SIG-M5 treated with dmso at 0.1 percent for 504 hours (cell line): ENCODE data around the gene GSE1.
A peak's percentile ranks its signal among the peaks of the same experiment; 100 is the strongest.

Experiments
- DNase-seq: peaks from one replicate; lab custom pipeline; 2025; ENCODE audit not compliant: unreplicated experiment; lab: John Stamatoyannopoulos, UW

GSE1 gene

DNA sequence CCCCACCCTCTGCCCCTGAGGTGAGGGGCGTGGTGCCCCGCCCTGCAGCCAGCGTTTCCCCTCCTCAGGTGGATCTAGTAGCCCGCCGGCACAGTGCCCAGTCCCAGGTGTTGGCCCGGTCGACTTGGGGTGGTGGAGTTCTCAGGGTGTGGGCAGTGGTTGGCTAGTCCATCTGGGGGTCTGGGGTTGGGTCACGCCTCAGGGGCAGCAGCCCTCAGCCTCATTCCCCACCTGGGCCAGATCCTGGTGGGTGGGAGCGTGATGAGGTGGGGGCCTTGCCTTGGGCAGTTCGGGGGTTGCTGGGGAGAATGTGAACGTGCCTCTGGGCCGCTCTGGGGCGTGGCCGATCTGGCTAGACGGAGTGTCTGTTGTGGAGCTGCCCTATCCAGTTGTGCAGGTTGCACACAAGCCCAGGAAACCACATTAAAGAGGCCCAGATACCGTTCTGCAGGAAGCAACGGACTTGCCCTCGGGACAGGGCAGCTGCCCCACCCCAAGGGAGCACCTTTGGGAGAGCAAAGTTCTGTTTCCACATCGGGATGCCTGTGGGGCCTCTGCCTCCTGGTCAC lies 32.0 kb downstream of the GSE1 start:
- peak; percentile 40 for DNase-seq

DNA sequence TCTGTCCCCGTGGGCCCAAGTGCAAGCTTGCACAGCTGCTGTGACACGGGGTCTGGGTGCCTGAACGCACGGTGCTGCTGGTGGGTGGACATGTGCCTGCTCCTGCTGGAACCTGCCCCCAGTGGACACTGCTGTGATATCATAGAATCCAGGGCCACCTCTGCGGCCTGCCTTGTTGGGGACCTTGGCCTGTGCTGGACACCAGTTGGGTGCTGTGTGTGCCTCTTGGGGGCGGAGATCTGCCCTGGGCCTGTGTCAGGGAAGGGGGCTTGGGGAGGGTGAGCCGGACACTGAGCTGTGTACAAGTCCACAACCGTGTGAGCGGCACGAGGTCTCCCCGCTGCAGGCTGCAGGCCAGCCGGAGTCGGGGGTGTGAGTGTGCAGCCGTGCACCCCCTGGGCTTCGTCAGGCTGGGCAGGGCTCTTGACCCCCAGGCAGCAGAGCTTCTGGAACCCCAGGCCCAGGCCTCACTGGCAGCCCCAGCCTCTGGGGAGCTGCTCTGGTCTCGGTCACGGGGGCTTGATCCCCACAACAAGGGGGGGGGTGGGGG lies 33.3 kb downstream of the GSE1 start:
- no peak for DNase-seq

- no peak for DNase-seq
These were observed 33.9 kb downstream of the GSE1 start for GRCh38 chr16:85646976-85647375.

GRCh38 chr16:85648070-85648714 lies 35.1 kb downstream of the GSE1 start:
- DNase-seq: no peak

DNA sequence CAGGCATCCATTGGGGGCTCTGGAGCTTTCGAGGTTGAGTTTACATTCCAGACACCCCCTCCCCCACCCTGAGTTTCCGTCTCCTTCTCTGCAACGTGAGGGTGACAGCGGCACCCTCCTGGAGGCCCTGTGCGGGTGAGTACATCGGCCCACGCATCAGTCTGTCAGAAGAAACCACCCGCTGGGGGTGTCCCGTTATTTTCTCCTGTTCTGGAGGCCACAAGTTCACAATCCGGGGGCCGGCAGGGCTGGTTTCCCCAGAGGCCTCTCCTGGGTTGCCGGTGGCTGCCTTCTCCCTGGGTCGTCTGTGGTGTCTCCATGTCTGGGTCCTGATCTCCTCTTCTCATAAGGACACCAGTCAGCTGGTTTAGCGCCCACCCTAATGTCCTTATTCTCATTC lies 35.7 kb downstream of the GSE1 start:
- DNase-seq: no peak

DNA sequence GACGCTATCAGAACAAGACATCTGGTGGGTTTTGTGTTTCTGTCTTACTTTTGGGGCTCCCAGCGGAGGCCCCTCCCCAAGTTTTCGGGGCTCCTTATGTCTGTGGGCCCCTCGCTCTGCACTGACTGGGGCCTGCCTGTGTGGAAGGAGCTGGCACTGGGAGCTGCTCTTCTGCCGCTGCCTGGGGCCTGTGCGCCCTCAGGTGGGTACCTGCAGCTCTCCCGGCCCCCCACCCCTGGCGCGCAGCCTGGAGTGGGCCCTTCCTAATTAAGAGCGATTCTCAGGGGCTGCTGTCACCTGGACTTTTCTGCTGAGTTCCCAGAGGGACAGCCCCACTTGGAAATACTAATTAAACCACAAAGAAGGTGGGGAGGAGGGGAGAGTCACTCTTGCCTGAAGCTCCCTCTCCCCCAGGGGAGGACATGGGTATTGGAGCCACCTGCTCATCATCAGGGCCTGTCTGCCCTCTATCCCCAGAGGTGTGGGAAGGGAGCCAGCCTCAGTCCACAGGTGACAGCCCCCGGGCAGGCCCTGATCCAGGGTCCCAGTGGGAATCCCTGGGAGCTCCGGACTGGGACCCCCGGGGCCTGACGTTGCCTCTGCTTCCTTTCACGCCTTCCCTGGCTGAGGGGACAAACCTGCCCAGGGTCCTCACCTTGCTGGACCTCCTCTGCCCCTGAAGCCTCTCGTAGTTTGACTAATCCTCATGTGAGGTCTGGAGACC lies 36.5 kb downstream of the GSE1 start:
- DNase-seq: no peak

- no peak for DNase-seq
These were observed 37.2 kb downstream of the GSE1 start for GRCh38 chr16:85650135-85650843.

DNA sequence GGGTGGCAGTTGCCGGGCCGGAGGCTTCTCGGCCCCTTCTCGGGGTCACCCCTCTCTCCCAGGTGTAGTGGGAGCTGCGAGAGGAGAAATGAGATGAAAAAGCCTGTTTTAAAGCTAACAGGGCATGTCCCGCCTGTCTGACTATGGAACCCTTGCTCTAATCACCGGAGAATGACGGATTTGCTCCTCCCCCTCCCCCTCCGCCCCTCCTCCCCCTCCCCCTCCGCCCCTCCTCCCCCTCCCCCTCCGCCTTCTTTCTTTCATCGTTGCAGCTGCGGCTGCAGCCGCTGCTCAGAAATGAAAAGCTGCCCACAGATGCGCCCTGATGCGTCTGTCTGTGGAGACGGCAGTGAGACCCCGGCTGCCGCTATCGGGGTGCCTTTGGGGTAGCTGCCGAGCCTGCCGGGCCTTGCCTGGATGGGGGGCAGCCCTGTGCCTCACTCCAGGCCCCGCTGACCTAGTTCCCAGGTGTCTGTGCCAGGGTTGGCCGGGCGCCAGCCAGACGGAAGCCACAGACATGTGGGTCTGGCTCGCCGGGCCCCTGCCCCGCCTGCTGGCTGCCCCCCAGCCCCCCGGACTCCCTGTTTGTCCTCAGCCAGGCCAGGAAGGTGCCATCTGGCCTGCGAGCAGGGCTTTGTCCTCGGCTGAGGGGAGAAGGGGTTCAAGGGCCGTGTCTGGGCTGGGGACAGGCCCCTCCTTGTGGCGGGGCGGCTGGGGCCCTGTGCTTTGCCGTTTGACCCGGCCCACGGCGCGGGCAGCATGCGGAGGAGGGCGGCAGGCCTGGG lies 37.9 kb downstream of the GSE1 start:
- DNase-seq: no peak

GRCh38 chr16:85651629-85652430 lies 38.7 kb downstream of the GSE1 start:
- DNase-seq: no peak

DNA sequence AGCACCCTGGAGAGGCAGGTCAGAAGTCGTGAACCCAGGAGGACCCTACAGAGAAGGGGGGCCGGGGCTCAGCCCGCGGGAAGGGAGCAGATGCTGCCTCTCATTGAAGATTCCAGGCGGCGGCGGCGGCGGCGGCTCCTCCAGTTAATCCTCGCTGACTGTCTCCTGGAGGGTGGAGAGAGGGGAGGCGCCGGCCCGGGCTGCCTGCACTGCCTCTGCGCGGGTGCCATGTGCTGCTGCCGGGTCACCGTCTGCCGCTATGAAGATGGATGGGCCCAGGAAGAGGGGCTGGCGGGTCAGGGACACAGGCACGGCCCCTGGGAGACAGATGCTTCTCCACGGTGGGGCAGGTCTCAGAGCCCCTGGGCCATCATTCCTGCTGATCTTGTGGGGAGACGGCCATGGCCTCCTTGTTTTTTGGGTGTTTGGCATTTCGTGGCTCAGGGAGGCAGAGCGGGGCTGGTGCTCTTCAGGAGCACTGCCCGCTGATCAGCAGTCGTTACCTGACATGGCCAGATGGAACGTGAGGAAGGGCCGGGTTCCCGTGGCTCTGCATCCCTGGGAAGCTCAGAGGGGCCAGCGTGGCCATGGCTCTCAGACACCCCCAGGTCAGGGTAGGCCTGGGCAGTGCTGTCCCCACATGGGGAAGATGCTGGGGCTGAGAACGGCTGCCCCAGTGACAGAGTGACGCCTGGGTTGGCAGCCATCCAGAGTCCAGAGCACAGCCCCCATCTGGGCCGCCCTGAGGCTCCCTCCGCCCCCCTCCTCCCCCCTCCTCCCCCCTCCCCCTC lies 39.5 kb downstream of the GSE1 start:
- DNase-seq: no peak

DNA sequence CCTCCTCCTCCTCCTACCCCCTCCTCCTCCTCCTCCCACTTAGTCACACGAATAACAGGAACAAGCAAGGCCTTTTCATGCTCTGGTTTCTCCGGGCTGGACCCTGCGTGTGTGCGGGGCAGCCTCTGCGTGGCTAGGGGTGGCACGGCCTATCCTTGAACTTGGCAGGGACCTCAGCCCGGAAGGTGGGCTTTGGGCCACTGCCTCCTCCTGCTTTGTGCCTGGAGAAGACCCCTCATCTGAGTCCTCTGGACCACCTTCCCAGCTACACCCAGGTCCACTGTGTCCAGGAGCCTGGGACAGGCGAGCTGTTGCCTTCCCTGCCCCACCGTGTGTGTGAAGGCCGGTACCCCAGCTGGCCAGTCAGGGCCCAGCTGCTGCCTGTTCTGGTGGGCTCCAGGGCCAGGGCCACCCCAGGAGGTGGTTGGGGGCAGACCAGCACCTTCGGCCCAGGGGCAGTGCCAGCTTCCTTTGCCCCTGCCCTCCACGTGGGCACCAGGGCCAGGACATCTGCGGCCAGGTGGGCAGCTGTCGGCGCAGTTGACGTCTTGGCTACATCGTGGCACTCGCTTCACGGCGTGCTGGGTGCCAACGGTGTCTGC lies 40.3 kb downstream of the GSE1 start:
- no peak for DNase-seq

- no peak for DNase-seq
These were observed 41.4 kb downstream of the GSE1 start for GRCh38 chr16:85654251-85655095.

GRCh38 chr16:85655216-85656129 lies 42.4 kb downstream of the GSE1 start:
- no peak for DNase-seq

DNA sequence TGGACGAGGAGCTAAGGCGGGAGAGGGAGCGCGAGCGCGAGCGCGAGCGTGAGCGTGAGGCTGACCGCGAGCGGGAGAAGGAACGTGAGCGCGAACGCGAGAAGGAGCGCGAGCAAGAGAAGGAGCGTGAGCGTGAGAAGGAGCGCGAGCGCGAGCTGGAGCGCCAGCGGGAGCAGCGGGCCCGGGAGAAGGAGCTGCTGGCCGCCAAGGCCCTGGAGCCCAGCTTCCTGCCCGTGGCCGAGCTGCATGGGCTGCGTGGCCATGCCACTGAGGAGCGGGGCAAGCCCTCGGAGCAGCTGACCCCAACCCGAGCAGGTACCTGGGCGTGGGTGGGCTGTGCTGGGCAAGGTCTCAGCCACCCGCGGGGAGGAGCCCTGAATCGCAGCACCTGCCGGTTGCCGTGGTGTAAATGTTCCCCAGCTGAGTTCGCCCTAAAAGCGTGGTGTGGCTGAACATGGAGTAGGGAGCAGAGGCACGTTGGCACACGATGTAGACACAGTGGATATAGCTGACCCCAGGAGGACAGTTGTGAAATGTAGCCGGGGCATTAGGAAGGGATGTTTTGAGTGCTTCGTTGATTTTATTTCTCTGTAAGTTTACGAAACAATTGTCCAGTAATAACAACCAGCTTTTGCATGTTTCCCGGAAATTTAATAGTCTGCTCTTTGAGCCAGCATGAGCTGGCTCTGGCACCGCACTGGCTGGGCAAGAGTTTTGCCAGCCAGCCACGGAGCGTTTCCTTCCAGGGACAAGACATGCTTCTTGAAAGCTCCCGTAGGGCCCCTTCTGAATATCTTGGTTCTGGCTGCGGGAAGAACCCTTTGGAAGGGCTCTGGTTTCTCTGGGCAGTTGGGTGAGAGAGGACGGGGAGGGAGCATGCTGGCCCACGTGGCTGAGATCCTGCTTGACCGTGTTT lies 43.5 kb downstream of the GSE1 start:
- DNase-seq: no peak

DNA sequence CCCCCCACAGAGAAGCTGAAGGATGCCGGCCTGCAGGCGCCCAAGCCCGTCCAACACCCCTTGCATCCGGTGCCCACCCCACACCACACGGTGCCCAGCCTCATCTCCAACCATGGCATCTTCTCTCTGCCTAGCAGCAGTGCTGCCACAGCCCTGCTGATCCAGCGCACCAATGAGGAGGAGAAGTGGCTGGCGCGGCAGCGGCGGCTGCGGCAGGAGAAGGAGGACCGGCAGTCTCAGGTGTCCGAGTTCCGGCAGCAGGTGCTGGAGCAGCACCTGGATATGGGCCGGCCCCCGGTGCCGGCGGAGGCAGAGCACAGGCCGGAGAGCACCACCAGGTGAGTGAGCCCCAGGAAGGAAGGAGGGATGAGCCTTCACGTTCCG lies 44.1 kb downstream of the GSE1 start:
- DNase-seq: no peak

GRCh38 chr16:85657996-85658395 lies 44.9 kb downstream of the GSE1 start:
- no peak for DNase-seq
